ENCODE results near the gene SPON1.

GRCh38 chr11:13952668-13953067 is 9.9 kb upstream of the SPON1 start:
- no peak for TF ChIP-seq CTCF (IDR thresholded peaks at IDR 0.05; ENCODE audit: low read length)
- no peak for TF ChIP-seq EZH2 (IDR thresholded peaks at IDR 0.05; ENCODE audit: borderline replicate concordance, low read length)

All from OCI-LY1 (cell line).